GM18507 (cell line): ENCODE results near the gene CCSER1.
"Not testable (repeated sequence)": the region's sequence is repeated elsewhere in the genome, so short reads cannot be mapped to it uniquely, and the experiment has no call there.

Source experiments
- DNase-seq: peaks from one replicate; pipeline ENCODE4 v3.0.0; 2011; ENCODE audit warnings: low read depth; ENCODE audit not compliant: insufficient read length; ENCODE audit errors: extremely low spot score
- FAIRE-seq: peaks from 2 replicates; lab custom pipeline; 2011; peaks lifted over from hg19 to GRCh38; lab: Jason Lieb, UNC

CCSER1 gene

GRCh38 chr4:91147067-91147466 is 1019.9 kb downstream of the CCSER1 start:
- FAIRE-seq (no peak), DNase-seq (no peak)

- not testable (repeated sequence) for FAIRE-seq, DNase-seq
Observed at GRCh38 chr4:91154041-91154440, 1026.8 kb downstream of the CCSER1 start.

GRCh38 chr4:91167864-91168653 is 1040.9 kb downstream of the CCSER1 start:
- DNase-seq, FAIRE-seq: not testable (repeated sequence)

GRCh38 chr4:91170768-91171167 is 1043.6 kb downstream of the CCSER1 start:
- FAIRE-seq (no peak), DNase-seq (no peak)

- DNase-seq: no peak
- FAIRE-seq: no peak
Observed at GRCh38 chr4:91171217-91171616, 1044.0 kb downstream of the CCSER1 start.

GRCh38 chr4:91185061-91185460 is 1057.9 kb downstream of the CCSER1 start:
- not testable (repeated sequence) for FAIRE-seq, DNase-seq

GRCh38 chr4:91198951-91199350 is 1071.8 kb downstream of the CCSER1 start:
- no peak for DNase-seq
- peak; percentile 60 for FAIRE-seq

- FAIRE-seq (no peak), DNase-seq (no peak)
Observed at GRCh38 chr4:91207535-91207934, 1080.3 kb downstream of the CCSER1 start.

- no peak for FAIRE-seq
Observed at GRCh38 chr4:91212211-91212610, 1085.0 kb downstream of the CCSER1 start.

GRCh38 chr4:91217831-91218403 is 1090.7 kb downstream of the CCSER1 start:
- DNase-seq, FAIRE-seq: not testable (repeated sequence)

More at GRCh38 chr4:91212211-91212610, 1085.0 kb downstream of the CCSER1 start:
- no peak for DNase-seq

- FAIRE-seq: no peak
- DNase-seq: no peak
Observed at GRCh38 chr4:91220315-91220714, 1093.1 kb downstream of the CCSER1 start.

GRCh38 chr4:91222014-91222413 is 1094.8 kb downstream of the CCSER1 start:
- no peak for DNase-seq
- no peak for FAIRE-seq

- DNase-seq (no peak), FAIRE-seq (no peak)
Observed at GRCh38 chr4:91226867-91227266, 1099.7 kb downstream of the CCSER1 start.

- no peak for DNase-seq
Observed at GRCh38 chr4:91228659-91229058, 1101.5 kb downstream of the CCSER1 start.

GRCh38 chr4:91233164-91233563 is 1106.0 kb downstream of the CCSER1 start:
- FAIRE-seq: peak; percentile 53
- no peak for DNase-seq

More at GRCh38 chr4:91228659-91229058, 1101.5 kb downstream of the CCSER1 start:
- FAIRE-seq: no peak

GRCh38 chr4:91243132-91243531 is 1115.9 kb downstream of the CCSER1 start:
- FAIRE-seq (no peak), DNase-seq (no peak)

GRCh38 chr4:91256043-91256442 is 1128.8 kb downstream of the CCSER1 start:
- no peak for FAIRE-seq
- no peak for DNase-seq

GRCh38 chr4:91256751-91257150 is 1129.6 kb downstream of the CCSER1 start:
- DNase-seq (no peak), FAIRE-seq (no peak)

GRCh38 chr4:91257721-91258120 is 1130.5 kb downstream of the CCSER1 start:
- FAIRE-seq: no peak

GRCh38 chr4:91258326-91258725 is 1131.1 kb downstream of the CCSER1 start:
- FAIRE-seq (no peak), DNase-seq (no peak)

More at GRCh38 chr4:91257721-91258120, 1130.5 kb downstream of the CCSER1 start:
- DNase-seq: no peak

GRCh38 chr4:91267543-91267942 is 1140.3 kb downstream of the CCSER1 start:
- FAIRE-seq: no peak
- no peak for DNase-seq
